HFFc6 (cell line): ENCODE results near the gene SAMD13. TPM values are rescaled to one million over a fixed set of nuclear protein-coding genes. Genes with fewer than 3 reads are reported as not detected.

ENCODE experiments used
- DNase-seq: peaks from one replicate; pipeline ENCODE4 v3.0.0-alpha.2; 2018
- H3K27ac Mint-ChIP-seq: 2 replicates; pipeline ENCODE4 v1.8.0; 2020; ENCODE audit warnings: mild to moderate bottlenecking, mixed read lengths
- H3K27me3 Mint-ChIP-seq: 2 replicates; pipeline ENCODE4 v1.8.0; 2021; ENCODE audit warnings: mild to moderate bottlenecking, moderate library complexity, mixed read lengths; ENCODE audit not compliant: insufficient read depth
- H3K36me3 Mint-ChIP-seq: 2 replicates; pipeline ENCODE4 v1.8.0; 2021; ENCODE audit warnings: low read depth, mixed read lengths
- H3K4me1 Mint-ChIP-seq: 2 replicates; pipeline ENCODE4 v1.8.0; 2020; ENCODE audit warnings: low read depth, mixed read lengths
- H3K4me3 Mint-ChIP-seq: 2 replicates; pipeline ENCODE4 v1.8.0; 2020; ENCODE audit warnings: mild to moderate bottlenecking, moderate library complexity, mixed read lengths
- H3K9me3 Mint-ChIP-seq: 2 replicates; pipeline ENCODE4 v1.8.0; 2020; ENCODE audit warnings: mild to moderate bottlenecking, mixed read lengths
- total RNA-seq, 6 experiments: library from RNA; stranded (reverse); fragmentation: NEBNext Ultra II Directional; extraction: Animal tissue kit (Norgen Biotek cat#: 25700); gene quantifications; 2 replicates in 1 of 6; 3 replicates in 5 of 6; pipeline ENCODE4 v1.2.3, GENCODE V29; 2021
- TF ChIP-seq, protein P1 (sequence below): fragments of 200-600 bp; sonication (generic); IDR thresholded peaks from 2 replicates; pipeline ENCODE4 v1.5.0; 2021; ENCODE audit warnings: antibody characterized with exemption, mild to moderate bottlenecking

The SAMD13 gene
- total RNA-seq, 6 experiments from 2014 or later = 0.36 to 1.1 (median 0.45) TPM

DNA sequence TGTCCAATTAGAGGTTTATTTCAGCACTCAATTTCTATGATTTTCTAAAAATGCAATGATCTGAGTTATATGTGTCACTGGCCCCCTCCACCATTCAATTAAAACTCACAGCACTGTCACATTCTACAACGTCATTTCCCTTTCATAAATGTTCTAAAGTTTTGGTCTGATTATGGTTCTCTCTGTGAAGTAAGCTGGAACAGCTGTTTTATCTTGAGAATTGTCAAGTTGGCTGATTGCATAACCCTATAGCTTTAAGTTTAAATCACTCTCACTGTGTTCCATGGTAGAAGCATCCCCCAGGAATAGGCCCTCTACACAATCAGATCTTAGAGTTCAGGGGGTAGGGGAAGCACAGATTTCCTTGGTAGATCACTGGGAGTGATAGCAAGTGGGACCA, 55.4 kb downstream of the SAMD13 start:
- Mint-ChIP-seq H3K9me3 (no peaks in the 10 kb centered on the region), H3K27me3 (no peaks in the 10 kb centered on the region; the same call in 1 of the 2 replicates), H3K36me3 (peaks cover 11% of the 10 kb centered on the region; the same call in 1 of the 2 replicates), H3K4me1 (peaks cover 31% of the 10 kb centered on the region), H3K27ac (no peak overlapping the region), H3K4me3 (no peak overlapping the region)
- no peak for DNase-seq
- TF ChIP-seq, protein P1, sequence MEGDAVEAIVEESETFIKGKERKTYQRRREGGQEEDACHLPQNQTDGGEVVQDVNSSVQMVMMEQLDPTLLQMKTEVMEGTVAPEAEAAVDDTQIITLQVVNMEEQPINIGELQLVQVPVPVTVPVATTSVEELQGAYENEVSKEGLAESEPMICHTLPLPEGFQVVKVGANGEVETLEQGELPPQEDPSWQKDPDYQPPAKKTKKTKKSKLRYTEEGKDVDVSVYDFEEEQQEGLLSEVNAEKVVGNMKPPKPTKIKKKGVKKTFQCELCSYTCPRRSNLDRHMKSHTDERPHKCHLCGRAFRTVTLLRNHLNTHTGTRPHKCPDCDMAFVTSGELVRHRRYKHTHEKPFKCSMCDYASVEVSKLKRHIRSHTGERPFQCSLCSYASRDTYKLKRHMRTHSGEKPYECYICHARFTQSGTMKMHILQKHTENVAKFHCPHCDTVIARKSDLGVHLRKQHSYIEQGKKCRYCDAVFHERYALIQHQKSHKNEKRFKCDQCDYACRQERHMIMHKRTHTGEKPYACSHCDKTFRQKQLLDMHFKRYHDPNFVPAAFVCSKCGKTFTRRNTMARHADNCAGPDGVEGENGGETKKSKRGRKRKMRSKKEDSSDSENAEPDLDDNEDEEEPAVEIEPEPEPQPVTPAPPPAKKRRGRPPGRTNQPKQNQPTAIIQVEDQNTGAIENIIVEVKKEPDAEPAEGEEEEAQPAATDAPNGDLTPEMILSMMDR = no peak

DNA sequence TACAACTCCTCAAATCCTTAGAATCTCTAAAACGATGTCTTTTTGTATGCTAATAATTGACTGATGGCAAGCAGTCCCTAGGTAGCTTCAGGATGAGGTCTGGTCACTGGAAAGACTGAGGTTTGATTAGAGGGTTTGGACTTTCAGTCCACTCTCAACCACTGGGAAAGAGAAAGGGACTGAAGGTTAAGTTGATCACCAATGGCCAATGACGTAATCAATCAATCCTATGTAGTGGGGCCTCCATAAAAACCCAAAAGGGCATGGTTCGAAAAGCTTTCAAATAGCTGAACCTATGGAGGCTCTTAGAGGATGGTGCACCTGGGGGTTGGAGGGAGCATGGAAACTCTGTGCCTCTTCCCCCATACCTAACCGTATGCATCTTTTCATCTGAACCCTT, 57.2 kb downstream of the SAMD13 start:
- Mint-ChIP-seq H3K27ac (no peak overlapping the region), H3K27me3 (no peaks in the 10 kb centered on the region; the same call in 1 of the 2 replicates), H3K9me3 (no peaks in the 10 kb centered on the region), H3K4me1 (peaks cover 32% of the 10 kb centered on the region), H3K4me3 (no peak overlapping the region), H3K36me3 (peaks cover 11% of the 10 kb centered on the region; the same call in 1 of the 2 replicates)
- TF ChIP-seq, protein P1 = no peak
- no peak for DNase-seq

DNA sequence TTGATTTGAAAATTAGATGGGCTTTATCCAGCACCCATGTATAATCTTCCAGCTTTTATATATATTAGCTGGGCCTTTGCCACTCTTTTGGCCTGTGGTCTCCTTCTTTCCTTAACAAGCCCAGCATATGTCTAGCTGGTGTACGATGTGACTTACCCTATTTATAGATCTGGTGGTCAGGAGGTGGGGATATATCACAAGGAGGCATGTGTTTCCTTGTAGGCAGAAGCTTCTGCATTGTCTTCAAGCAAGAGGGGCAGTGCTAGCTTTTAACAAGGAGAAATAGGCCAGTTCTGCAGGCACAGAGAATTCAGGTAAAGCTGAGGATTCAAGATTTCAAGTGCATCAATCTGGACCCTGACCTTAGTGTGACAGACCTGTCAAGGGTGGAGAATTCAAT, 58.8 kb downstream of the SAMD13 start:
- Mint-ChIP-seq H3K27ac (no peak overlapping the region), H3K4me1 (peaks cover 40% of the 10 kb centered on the region), H3K36me3 (peaks cover 11% of the 10 kb centered on the region; the same call in 1 of the 2 replicates), H3K4me3 (no peak overlapping the region), H3K27me3 (no peaks in the 10 kb centered on the region; the same call in 1 of the 2 replicates), H3K9me3 (no peaks in the 10 kb centered on the region)
- TF ChIP-seq, protein P1 = no peak
- no peak for DNase-seq

DNA sequence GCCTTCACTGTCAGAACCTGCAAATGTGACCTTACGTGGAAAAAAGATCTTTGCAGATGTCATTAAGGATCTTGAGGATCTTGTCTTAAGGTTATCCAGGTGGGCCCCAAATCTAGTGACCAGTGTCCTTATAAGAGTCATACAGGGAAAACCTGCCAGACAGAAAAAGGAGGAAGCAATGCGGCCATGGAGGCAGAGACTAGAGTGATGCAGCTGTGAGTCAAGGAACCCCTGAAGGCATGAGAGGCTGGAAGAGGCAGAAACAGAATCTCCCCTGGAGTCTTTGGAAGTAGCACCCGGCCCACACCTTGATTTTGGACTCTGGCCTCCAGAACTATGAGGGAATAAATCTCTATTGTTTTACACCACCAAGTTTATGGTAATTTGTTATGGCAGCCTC, 60.3 kb downstream of the SAMD13 start:
- H3K4me3 Mint-ChIP-seq = peak overlapping the region; percentile 4; the same call in 1 of the 2 replicates
- no peaks in the 10 kb centered on the region for H3K9me3 Mint-ChIP-seq
- peaks cover 55% of the 10 kb centered on the region for H3K4me1 Mint-ChIP-seq
- H3K36me3 Mint-ChIP-seq = peaks cover 8% of the 10 kb centered on the region; the same call in 1 of the 2 replicates
- no peaks in the 10 kb centered on the region; the same call in 1 of the 2 replicates for H3K27me3 Mint-ChIP-seq
- no peak overlapping the region; the same call in 1 of the 2 replicates for H3K27ac Mint-ChIP-seq
- DNase-seq = no peak
- TF ChIP-seq, protein P1 = no peak

DNA sequence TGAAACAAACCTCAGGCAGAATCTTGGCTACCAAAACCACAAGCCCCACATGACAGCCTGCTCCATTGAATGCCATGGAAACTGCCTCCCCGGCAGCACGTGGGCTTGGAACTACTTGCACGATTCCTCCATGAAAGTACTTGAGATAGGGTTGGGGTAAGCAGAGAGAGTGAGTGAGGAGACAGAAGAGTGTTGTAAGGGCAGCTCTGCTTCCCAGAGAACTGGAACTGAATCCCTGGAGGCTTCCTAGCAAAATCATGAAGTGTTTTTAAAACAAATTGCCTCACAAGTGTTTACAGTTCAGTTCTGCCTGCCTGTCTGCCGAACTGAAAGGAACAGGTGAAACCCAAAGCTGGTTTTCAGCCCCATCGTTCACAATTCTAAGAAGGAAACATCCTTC, 61.5 kb downstream of the SAMD13 start:
- DNase-seq = no peak
- Mint-ChIP-seq H3K36me3 (peaks cover 6% of the 10 kb centered on the region), H3K9me3 (no peaks in the 10 kb centered on the region), H3K4me3 (peak overlapping the region; percentile 42), H3K27ac (no peak overlapping the region; the same call in 1 of the 2 replicates), H3K27me3 (peaks cover 3% of the 10 kb centered on the region; the same call in 1 of the 2 replicates), H3K4me1 (peaks cover 67% of the 10 kb centered on the region)
- TF ChIP-seq, protein P1 = no peak

DNA sequence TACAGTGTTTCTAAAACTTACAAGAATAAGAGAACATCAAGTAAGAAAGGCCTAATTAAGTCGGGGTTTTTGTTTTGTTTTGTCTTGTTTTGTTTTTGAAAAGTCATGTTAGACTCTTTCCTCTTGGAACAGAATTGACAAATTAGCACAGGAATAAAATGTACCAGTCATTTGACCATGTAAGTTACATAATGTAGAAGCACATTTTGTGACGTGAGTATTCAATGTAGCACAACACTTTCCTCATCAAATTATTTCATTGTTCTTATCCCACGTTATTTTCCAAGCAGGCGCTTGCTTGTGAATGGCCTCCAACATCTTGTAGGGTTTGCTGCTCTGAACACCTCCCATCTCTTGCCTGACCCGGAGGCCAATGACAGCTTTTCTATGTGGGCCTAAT, 62.1 kb downstream of the SAMD13 start:
- Mint-ChIP-seq H3K4me1 (peaks cover 68% of the 10 kb centered on the region), H3K4me3 (peak overlapping the region; percentile 42), H3K27ac (no peak overlapping the region), H3K27me3 (peaks cover 3% of the 10 kb centered on the region; the same call in 1 of the 2 replicates), H3K9me3 (no peaks in the 10 kb centered on the region), H3K36me3 (peaks cover 6% of the 10 kb centered on the region)
- TF ChIP-seq, protein P1 = no peak
- DNase-seq = no peak
